Measurements from ENCODE around the gene DACH1. TPM values are rescaled to one million over a fixed set of nuclear protein-coding genes. Genes with fewer than 3 reads are reported as not detected.

Gene DACH1
- total and polyA plus RNA-seq, 9 of the 15 experiments (the other 6 are each of a cell fraction or from before 2014, with no cell fraction given) = 0.04 to 0.07 (median 0.04) TPM; not detected in 2

DNA sequence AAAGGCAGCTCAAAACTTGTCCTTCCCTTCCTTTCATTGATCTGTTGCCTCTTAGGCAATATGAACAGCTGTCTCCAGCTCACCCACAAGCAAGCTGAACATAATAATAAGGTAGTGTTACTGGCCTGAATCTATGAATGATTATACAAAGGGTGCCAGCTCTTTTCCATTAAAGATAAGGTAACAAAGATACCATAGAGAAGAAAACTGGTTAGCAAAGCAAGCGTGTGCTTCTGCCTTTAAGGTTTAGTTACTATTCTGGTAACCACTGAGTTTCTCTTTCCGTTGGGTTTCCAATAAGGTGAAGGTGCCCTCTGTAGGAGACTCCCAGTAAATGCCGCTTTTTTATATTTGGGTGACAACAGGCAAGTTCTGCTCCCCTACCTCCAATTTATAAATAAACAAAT, 12.1 kb upstream of the DACH1 start (continued):
- TF ChIP-seq ZNF239 (CRISPR knock-in tag; IDR thresholded peaks at IDR 0.05) (no peak), MAFF (IDR thresholded peaks at IDR 0.05; ENCODE audit: low read length) (no peak), CEBPB (tag; IDR thresholded peaks at IDR 0.05) (no peak), ARID2 (IDR thresholded peaks at IDR 0.05) (no peak), CC2D1A (IDR thresholded peaks at IDR 0.05) (no peak), EHMT2 (IDR thresholded peaks at IDR 0.05) (no peak), TAF1 (IDR thresholded peaks at IDR 0.05; ENCODE audit: control insufficient read depth, extremely low read depth, insufficient read depth, low read length, severe bottlenecking) (no peak), RFX7 (CRISPR knock-in tag; IDR thresholded peaks at IDR 0.05) (no peak), JUNB (CRISPR knock-in tag; conservative IDR thresholded peaks at IDR 0.05) (no peak), NFATC3 (IDR thresholded peaks at IDR 0.05) (no peak)
- TF ChIP-seq, protein P1, sequence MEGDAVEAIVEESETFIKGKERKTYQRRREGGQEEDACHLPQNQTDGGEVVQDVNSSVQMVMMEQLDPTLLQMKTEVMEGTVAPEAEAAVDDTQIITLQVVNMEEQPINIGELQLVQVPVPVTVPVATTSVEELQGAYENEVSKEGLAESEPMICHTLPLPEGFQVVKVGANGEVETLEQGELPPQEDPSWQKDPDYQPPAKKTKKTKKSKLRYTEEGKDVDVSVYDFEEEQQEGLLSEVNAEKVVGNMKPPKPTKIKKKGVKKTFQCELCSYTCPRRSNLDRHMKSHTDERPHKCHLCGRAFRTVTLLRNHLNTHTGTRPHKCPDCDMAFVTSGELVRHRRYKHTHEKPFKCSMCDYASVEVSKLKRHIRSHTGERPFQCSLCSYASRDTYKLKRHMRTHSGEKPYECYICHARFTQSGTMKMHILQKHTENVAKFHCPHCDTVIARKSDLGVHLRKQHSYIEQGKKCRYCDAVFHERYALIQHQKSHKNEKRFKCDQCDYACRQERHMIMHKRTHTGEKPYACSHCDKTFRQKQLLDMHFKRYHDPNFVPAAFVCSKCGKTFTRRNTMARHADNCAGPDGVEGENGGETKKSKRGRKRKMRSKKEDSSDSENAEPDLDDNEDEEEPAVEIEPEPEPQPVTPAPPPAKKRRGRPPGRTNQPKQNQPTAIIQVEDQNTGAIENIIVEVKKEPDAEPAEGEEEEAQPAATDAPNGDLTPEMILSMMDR (IDR thresholded peaks at IDR 0.05 in 2 of 3, conservative IDR thresholded peaks at IDR 0.05 in 1 of 3; ENCODE audit: insufficient read depth in 2 of 3, low read depth in 1 of 3, low read length in 3 of 3) = peak in 1 of 3 experiments; percentile 19; a peak in 1 of 6 replicates
- TF ChIP-seq, protein P2, sequence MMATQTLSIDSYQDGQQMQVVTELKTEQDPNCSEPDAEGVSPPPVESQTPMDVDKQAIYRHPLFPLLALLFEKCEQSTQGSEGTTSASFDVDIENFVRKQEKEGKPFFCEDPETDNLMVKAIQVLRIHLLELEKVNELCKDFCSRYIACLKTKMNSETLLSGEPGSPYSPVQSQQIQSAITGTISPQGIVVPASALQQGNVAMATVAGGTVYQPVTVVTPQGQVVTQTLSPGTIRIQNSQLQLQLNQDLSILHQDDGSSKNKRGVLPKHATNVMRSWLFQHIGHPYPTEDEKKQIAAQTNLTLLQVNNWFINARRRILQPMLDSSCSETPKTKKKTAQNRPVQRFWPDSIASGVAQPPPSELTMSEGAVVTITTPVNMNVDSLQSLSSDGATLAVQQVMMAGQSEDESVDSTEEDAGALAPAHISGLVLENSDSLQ (IDR thresholded peaks at IDR 0.05) = no peak
- TF ChIP-seq, protein P3, sequence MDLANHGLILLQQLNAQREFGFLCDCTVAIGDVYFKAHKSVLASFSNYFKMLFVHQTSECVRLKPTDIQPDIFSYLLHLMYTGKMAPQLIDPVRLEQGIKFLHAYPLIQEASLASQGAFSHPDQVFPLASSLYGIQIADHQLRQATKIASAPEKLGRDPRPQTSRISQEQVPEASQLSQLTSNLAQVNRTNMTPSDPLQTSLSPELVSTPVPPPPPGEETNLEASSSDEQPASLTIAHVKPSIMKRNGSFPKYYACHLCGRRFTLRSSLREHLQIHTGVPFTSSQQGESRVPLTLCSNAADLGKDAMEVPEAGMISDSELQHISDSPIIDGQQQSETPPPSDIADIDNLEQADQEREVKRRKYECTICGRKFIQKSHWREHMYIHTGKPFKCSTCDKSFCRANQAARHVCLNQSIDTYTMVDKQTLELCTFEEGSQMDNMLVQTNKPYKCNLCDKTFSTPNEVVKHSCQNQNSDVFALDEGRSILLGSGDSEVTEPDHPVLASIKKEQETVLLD (IDR thresholded peaks at IDR 0.05) = no peak
- TF ChIP-seq, protein P4, sequence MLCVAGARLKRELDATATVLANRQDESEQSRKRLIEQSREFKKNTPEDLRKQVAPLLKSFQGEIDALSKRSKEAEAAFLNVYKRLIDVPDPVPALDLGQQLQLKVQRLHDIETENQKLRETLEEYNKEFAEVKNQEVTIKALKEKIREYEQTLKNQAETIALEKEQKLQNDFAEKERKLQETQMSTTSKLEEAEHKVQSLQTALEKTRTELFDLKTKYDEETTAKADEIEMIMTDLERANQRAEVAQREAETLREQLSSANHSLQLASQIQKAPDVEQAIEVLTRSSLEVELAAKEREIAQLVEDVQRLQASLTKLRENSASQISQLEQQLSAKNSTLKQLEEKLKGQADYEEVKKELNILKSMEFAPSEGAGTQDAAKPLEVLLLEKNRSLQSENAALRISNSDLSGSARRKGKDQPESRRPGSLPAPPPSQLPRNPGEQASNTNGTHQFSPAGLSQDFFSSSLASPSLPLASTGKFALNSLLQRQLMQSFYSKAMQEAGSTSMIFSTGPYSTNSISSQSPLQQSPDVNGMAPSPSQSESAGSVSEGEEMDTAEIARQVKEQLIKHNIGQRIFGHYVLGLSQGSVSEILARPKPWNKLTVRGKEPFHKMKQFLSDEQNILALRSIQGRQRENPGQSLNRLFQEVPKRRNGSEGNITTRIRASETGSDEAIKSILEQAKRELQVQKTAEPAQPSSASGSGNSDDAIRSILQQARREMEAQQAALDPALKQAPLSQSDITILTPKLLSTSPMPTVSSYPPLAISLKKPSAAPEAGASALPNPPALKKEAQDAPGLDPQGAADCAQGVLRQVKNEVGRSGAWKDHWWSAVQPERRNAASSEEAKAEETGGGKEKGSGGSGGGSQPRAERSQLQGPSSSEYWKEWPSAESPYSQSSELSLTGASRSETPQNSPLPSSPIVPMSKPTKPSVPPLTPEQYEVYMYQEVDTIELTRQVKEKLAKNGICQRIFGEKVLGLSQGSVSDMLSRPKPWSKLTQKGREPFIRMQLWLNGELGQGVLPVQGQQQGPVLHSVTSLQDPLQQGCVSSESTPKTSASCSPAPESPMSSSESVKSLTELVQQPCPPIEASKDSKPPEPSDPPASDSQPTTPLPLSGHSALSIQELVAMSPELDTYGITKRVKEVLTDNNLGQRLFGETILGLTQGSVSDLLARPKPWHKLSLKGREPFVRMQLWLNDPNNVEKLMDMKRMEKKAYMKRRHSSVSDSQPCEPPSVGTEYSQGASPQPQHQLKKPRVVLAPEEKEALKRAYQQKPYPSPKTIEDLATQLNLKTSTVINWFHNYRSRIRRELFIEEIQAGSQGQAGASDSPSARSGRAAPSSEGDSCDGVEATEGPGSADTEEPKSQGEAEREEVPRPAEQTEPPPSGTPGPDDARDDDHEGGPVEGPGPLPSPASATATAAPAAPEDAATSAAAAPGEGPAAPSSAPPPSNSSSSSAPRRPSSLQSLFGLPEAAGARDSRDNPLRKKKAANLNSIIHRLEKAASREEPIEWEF (CRISPR knock-in tag; IDR thresholded peaks at IDR 0.05) = no peak

Measured in K562 (cell line).